Prostate gland (tissue), 2 donors: Measurements from ENCODE around the gene PRSS33. TPM values are rescaled to one million over a fixed set of nuclear protein-coding genes. Genes with fewer than 3 reads are reported as not detected.

Experiments
- DNase-seq: peaks from one replicate; pipeline ENCODE4 v3.0.0-alpha.2; 2019; ENCODE audit warnings: low spot score
- H3K27ac ChIP-seq, 2 donors: fragments of 200-600 bp; sonication (generic); 2 replicates each; pipeline ENCODE4 v1.5.1; 2017 to 2019
- H3K27me3 ChIP-seq: fragments of 200-600 bp; sonication (generic); replicated peaks from 2 replicates; pipeline ENCODE4 v1.5.1; 2019; ENCODE audit not compliant: insufficient read depth
- H3K36me3 ChIP-seq, 2 donors: fragments of 200-600 bp; sonication (generic); 1 replicate in 1 of 2; 2 replicates in 1 of 2; pipeline versions ENCODE4 v1.5.1 to v1.8.1; 2017 to 2019
- H3K4me1 ChIP-seq: fragments of 200-600 bp; sonication (generic); replicated peaks from 2 replicates; pipeline ENCODE4 v1.5.1; 2019
- H3K4me3 ChIP-seq, 2 donors: fragments of 200-600 bp; sonication (generic); 2 replicates each; pipeline ENCODE4 v1.5.1; 2017 to 2019
- H3K9me3 ChIP-seq: fragments of 200-600 bp; sonication (generic); 2 replicates; pipeline ENCODE4 v1.5.1; 2017
- CTCF ChIP-seq, 4 experiments: fragments of 200-600 bp in 2 of 4; fragments of 450-650 bp in 2 of 4; sonication (generic) in 2 of 4; IDR thresholded peaks; 1 replicate in 3 of 4; 2 replicates in 1 of 4; pipeline ENCODE4 v1.5.1; 2016 to 2019; ENCODE audit warnings: antibody characterized with exemption in 4 of 4, mild to moderate bottlenecking in 2 of 4, moderate library complexity in 2 of 4
- POLR2A ChIP-seq: fragments of 450-650 bp; IDR thresholded peaks from one replicate; pipeline ENCODE4 v1.6.1; 2016; ENCODE audit warnings: antibody characterized with exemption, mild to moderate bottlenecking
- POLR2AphosphoS5 ChIP-seq: sonication (generic); formaldehyde crosslinking; IDR thresholded peaks from one replicate; pipeline ENCODE4 v1.6.1; 2017; ENCODE audit warnings: antibody characterized with exemption
- WGBS: methylation state at CpG from one replicate; pipeline ENCODE4 v1.1.5; 2018; 5-methylcytosine and 5-hydroxymethylcytosine counted together
- intact Hi-C: fragments of 100-400 bp; cut with DNase I; formaldehyde crosslinking; loops from one replicate; pipeline ENCODE4 v1.14.2; 2022
- total RNA-seq, 2 donors: library from RNA; depleted of rRNA; stranded (reverse); fragments of >200 nt; gene quantifications; one replicate each; pipeline ENCODE4 v1.1.0, GENCODE V29; 2016

PRSS33 gene
- total RNA-seq, 2 donors from 2014 or later: not detected

DNA sequence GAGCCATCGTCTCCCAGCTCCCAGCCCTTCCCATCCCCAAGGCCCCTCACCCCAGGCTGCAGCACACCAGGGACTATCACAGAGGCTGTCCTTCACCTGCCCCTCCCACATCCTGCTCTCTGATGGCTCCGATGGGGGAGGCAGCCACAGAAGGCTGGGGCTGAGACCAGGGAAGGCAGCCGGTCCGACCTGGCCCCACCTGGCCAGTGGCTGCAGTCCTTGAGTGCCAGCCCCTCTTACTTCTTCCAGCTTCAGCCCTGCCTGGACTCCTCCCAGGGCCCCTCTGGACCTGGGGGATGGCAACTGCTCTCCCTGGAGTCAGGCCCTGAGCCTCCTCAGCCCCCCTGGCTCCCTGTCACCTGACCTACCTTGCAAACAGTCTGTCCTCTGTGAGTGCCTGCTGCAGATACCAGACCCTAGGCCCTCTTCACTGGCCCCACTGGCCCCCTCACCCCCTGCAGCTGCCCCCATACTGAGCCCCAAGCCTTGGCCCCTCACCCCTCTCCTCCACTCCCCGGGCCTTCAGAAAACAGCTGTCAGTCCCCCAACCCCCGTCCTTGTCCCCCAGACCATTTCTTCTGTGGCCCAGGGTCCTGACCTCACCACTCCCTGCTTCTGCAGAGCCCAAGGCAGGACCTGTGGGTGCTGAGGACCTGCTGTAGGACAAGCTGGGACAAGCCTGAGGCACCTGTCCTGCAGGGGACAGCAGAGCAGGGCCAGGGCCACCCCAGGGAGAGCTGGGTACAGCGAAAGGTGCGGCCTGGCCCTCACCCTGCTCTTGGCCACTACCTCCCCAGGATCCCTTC lies 47.5 kb downstream of the PRSS33 start:
- intact Hi-C loops: no loop called here
- Histone ChIP-seq H3K4me1 (no peaks in the 10 kb centered on the region), H3K9me3 (no peaks in the 10 kb centered on the region), H3K36me3 (no peaks in the 10 kb centered on the region), H3K4me3 (no peak overlapping the region), H3K27ac (no peak overlapping the region), H3K27me3 (no peaks in the 10 kb centered on the region)
- TF ChIP-seq POLR2A: no peak
- TF ChIP-seq POLR2AphosphoS5: no peak
- TF ChIP-seq CTCF (IDR thresholded peaks at IDR 0.05): no peak
- DNase-seq: no peak
- 54% methylated on average over 8 of the region's 8 CpGs for WGBS

DNA sequence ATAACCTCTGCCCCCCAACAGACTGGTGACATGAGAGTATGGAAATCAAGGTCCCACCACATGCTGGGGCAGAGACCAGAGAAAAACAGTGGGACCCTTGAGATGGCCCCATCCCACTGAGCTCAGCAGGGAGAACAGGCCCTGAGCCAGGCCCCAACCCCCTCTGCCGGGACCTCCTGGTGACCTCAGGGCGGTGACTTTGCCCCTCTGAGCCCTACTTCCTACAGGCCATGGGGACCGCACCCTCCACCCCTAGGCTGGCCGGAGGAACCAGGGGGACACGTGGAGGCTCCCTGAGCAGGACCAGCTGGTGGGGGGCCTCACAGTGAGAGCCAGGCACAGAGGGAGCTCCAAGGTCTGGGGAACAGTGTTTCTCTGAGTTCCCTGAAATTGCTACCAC lies 48.7 kb downstream of the PRSS33 start:
- H3K4me1 ChIP-seq: no peaks in the 10 kb centered on the region
- TF ChIP-seq CTCF (IDR thresholded peaks at IDR 0.05): no peak
- no peak for TF ChIP-seq POLR2AphosphoS5
- no peak for TF ChIP-seq POLR2A
- H3K36me3 ChIP-seq: no peaks in the 10 kb centered on the region
- no peak for DNase-seq
- H3K27ac ChIP-seq: no peak overlapping the region
- no peak overlapping the region for H3K4me3 ChIP-seq
- H3K9me3 ChIP-seq: no peaks in the 10 kb centered on the region
- intact Hi-C loops: no loop called here
- H3K27me3 ChIP-seq: no peaks in the 10 kb centered on the region
- WGBS: 68% methylated on average over 5 of the region's 5 CpGs

DNA sequence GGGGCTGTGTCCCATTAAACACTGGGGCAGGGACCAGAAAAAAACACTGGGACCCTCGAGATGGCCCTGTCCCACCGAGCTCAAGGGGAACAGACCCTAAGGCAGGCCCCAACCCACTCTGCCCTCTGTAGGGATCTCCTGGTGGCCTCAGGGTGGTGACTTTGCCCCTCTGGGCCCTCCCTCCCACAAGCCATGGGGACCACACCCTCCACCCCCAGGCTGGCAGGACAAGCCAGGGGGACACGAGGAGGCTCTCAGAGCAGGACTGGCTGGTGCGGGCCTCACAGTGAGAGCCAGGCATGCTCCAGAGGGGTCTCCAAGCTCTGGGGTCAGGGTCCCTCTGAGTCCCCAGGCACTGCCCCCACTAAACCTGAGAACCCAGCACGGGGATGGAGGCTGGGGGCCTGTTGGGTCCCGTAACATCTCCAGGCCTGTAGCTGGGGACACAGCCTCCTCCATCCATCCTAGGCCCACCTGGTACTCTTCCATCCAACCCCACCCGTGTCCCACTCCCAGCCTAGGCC lies 49.4 kb downstream of the PRSS33 start:
- Histone ChIP-seq H3K27me3 (no peaks in the 10 kb centered on the region), H3K9me3 (no peaks in the 10 kb centered on the region), H3K36me3 (no peaks in the 10 kb centered on the region), H3K27ac (no peak overlapping the region), H3K4me3 (no peak overlapping the region), H3K4me1 (no peaks in the 10 kb centered on the region)
- TF ChIP-seq POLR2A (no peak), CTCF (IDR thresholded peaks at IDR 0.05) (no peak), POLR2AphosphoS5 (no peak)
- intact Hi-C loops: no loop called here
- DNase-seq: no peak
- 68% methylated on average over 7 of the region's 7 CpGs for WGBS

GRCh38 chr16:2737238-2737605 lies 50.1 kb downstream of the PRSS33 start:
- DNase-seq: no peak
- H3K36me3 ChIP-seq: no peaks in the 10 kb centered on the region
- TF ChIP-seq CTCF (IDR thresholded peaks at IDR 0.05): no peak
- no peak for TF ChIP-seq POLR2AphosphoS5
- TF ChIP-seq POLR2A: no peak
- intact Hi-C loops: no loop called here
- 77% methylated on average over 5 of the region's 5 CpGs for WGBS
- H3K27me3 ChIP-seq: no peaks in the 10 kb centered on the region
- no peaks in the 10 kb centered on the region for H3K9me3 ChIP-seq
- no peak overlapping the region for H3K4me3 ChIP-seq
- no peaks in the 10 kb centered on the region for H3K4me1 ChIP-seq
- no peak overlapping the region for H3K27ac ChIP-seq
